Gastrocnemius medialis (tissue), 4 donors: ENCODE measurements around the gene TMEM176A. TPM values are rescaled to one million over a fixed set of nuclear protein-coding genes. Genes with fewer than 3 reads are reported as not detected.

ENCODE experiments used
- ATAC-seq, 2 donors: fragments of 150-250 bp; one replicate each; pipeline ENCODE4 v1.9.1; 2016
- DNase-seq, 2 donors: peaks; one replicate each; pipeline ENCODE4 v3.0.0-alpha.2; 2019
- H3K27ac ChIP-seq, 4 donors: fragments of 200-600 bp; sonication (generic); 1 replicate in 1 of 4; 2 replicates in 3 of 4; pipeline ENCODE4 v1.5.1; 2016 to 2018; ENCODE audit warnings: mild to moderate bottlenecking in 2 of 4, moderate library complexity in 1 of 4
- H3K27me3 ChIP-seq, 3 donors: fragments of 200-600 bp; sonication (generic) in 2 of 3; 1 replicate in 1 of 3; 2 replicates in 2 of 3; pipeline versions ENCODE4 v1.5.1 to v1.6.0; 2016 to 2019; ENCODE audit warnings: mild to moderate bottlenecking in 1 of 3, moderate library complexity in 1 of 3
- H3K36me3 ChIP-seq, 2 donors: fragments of 200-600 bp; sonication (generic) in 1 of 2; one replicate each; pipeline ENCODE4 v1.5.1; 2017 to 2018
- H3K4me1 ChIP-seq, 2 donors: fragments of 200-600 bp; sonication (generic) in 1 of 2; one replicate each; pipeline ENCODE4 v1.5.1; 2016 to 2017; ENCODE audit warnings: mild to moderate bottlenecking in 2 of 2
- H3K4me3 ChIP-seq, 4 donors: fragments of 200-600 bp; sonication (generic) in 3 of 4; 1 replicate in 1 of 4; 2 replicates in 3 of 4; pipeline ENCODE4 v1.5.1; 2016 to 2019; ENCODE audit warnings: mild to moderate bottlenecking in 2 of 4
- H3K9me3 ChIP-seq, 3 donors: fragments of 200-600 bp; sonication (generic) in 2 of 3; 1 replicate in 1 of 3; 2 replicates in 2 of 3; pipeline ENCODE4 v1.5.1; 2016 to 2019
- CTCF ChIP-seq, 5 experiments: fragments of 450-650 bp in 3 of 5; fragments of 200-600 bp in 2 of 5; sonication (generic) in 2 of 5; IDR thresholded peaks in 4 of 5; conservative IDR thresholded peaks in 1 of 5; 1 replicate in 4 of 5; 2 replicates in 1 of 5; pipeline ENCODE4 v1.5.1; 2016 to 2019; ENCODE audit warnings: antibody characterized with exemption in 5 of 5, mild to moderate bottlenecking in 3 of 5, moderate library complexity in 3 of 5
- POLR2A ChIP-seq, 2 donors: fragments of 450-650 bp; IDR thresholded peaks; one replicate each; pipeline ENCODE4 v1.6.1; 2017; ENCODE audit warnings: antibody characterized with exemption in 2 of 2, mild to moderate bottlenecking in 2 of 2, moderate library complexity in 2 of 2
- in situ Hi-C, 4 donors: fragments of 200-750 bp; cut with MboI; loops; one replicate each; pipeline versions ENCODE4 v1.15.0 to v1.8.0; 2017; ENCODE audit warnings: low sequenced_read_pairs in 4 of 4
- intact Hi-C: fragments of 100-400 bp; cut with DNase I; formaldehyde crosslinking; loops from one replicate; pipeline ENCODE4 v1.15.1; 2023; ENCODE audit warnings: low total_unique reads
- total RNA-seq, 4 donors: library from RNA; depleted of rRNA; stranded (reverse); fragments of >200 nt; gene quantifications; one replicate each; pipeline versions ENCODE4 v1.1.0 to v1.2.3, GENCODE V29; 2016

The TMEM176A gene
- total RNA-seq, 4 donors from 2014 or later = 5.2 to 12.9 (median 8.9) TPM

DNA sequence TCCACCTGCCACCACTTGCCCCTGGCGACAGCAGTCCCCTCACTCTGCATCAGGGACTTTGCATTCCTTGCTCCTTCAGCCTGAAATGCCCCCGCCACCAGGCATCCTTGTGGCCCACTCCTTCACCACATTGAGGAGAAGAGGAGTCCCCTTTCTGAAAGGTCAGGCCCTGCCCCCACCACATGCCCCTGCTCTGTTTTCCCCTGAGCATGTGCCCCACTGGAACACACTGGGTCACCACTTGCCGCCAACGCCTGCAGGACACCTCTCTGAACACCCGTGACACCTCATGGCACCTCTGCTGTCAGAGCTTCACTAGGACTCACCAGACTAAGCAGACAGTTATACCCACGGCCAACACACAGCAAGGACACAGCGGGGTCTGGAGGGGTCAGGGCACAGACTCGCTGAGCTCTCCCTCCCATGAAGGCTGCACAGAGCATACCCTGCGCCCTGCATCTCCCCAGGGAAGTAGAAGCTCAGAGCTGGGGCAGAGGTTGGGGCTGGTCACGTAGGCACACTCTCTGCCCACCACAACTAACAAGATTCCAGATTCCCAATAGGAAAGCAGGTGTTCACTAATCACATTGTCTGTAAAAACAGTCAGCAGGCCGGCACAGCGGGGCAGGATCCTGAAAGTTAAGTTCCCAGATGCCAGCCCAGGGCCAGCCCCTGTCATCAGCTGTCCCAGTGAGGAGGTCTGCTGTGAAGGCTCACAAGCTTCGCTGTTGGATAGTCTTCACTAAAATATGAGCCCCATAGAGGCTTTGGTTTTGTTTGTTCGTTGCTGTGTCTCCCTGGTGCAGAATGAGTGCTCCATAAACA lies 45.9 kb downstream of the TMEM176A start:
- TF ChIP-seq CTCF (IDR thresholded peaks at IDR 0.05 in 4 of 5, conservative IDR thresholded peaks at IDR 0.05 in 1 of 5) (no peak), POLR2A (IDR thresholded peaks at IDR 0.05) (no peak)
- Histone ChIP-seq H3K36me3 (no peaks in the 10 kb centered on the region), H3K27me3 (peaks cover 0 to 3% (median 0%) of the 10 kb centered on the region in 3 donors), H3K27ac (no peak overlapping the region), H3K4me3 (no peak overlapping the region), H3K9me3 (no peaks in the 10 kb centered on the region), H3K4me1 (no peaks in the 10 kb centered on the region)
- DNase-seq (no peak), ATAC-seq (no peak)
- intact Hi-C loops = no loop called here
- in situ Hi-C loops = no loop called here

- H3K36me3 ChIP-seq = no peaks in the 10 kb centered on the region
- TF ChIP-seq CTCF (IDR thresholded peaks at IDR 0.05 in 4 of 5, conservative IDR thresholded peaks at IDR 0.05 in 1 of 5) (no peak), POLR2A (IDR thresholded peaks at IDR 0.05) (no peak)
- in situ Hi-C loops = no loop called here
- no peak overlapping the region for H3K4me3 ChIP-seq
- no peak for DNase-seq
- no peak overlapping the region for H3K27ac ChIP-seq
- no peak for ATAC-seq
- peaks cover 0 to 8% (median 0%) of the 10 kb centered on the region in 3 donors for H3K27me3 ChIP-seq
- H3K9me3 ChIP-seq = no peaks in the 10 kb centered on the region
- H3K4me1 ChIP-seq = no peaks in the 10 kb centered on the region
- intact Hi-C loops = no loop called here
Measured at GRCh38 chr7:150847536-150847935, 47.0 kb downstream of the TMEM176A start.

- Histone ChIP-seq H3K27ac (no peak overlapping the region), H3K9me3 (no peaks in the 10 kb centered on the region), H3K4me3 (no peak overlapping the region), H3K27me3 (peaks cover 0 to 8% (median 0%) of the 10 kb centered on the region in 3 donors), H3K4me1 (no peaks in the 10 kb centered on the region), H3K36me3 (no peaks in the 10 kb centered on the region)
- ATAC-seq = no peak
- in situ Hi-C loops = no loop called here
- no peak for DNase-seq
- intact Hi-C loops = no loop called here
- TF ChIP-seq CTCF (IDR thresholded peaks at IDR 0.05 in 4 of 5, conservative IDR thresholded peaks at IDR 0.05 in 1 of 5) (no peak), POLR2A (IDR thresholded peaks at IDR 0.05) (no peak)
Measured at GRCh38 chr7:150848111-150848510, 47.5 kb downstream of the TMEM176A start.

- in situ Hi-C loops = no loop called here
- H3K27ac ChIP-seq = no peak overlapping the region
- peaks cover 0 to 8% (median 0%) of the 10 kb centered on the region in 3 donors for H3K27me3 ChIP-seq
- DNase-seq (no peak), ATAC-seq (no peak)
- H3K36me3 ChIP-seq = no peaks in the 10 kb centered on the region
- no peaks in the 10 kb centered on the region for H3K9me3 ChIP-seq
- intact Hi-C loops = no loop called here
- no peaks in the 10 kb centered on the region for H3K4me1 ChIP-seq
- no peak overlapping the region for H3K4me3 ChIP-seq
- no peak for TF ChIP-seq POLR2A (IDR thresholded peaks at IDR 0.05)
- TF ChIP-seq CTCF (IDR thresholded peaks at IDR 0.05 in 4 of 5, conservative IDR thresholded peaks at IDR 0.05 in 1 of 5) = no peak
Measured at GRCh38 chr7:150848561-150849115, 48.1 kb downstream of the TMEM176A start.
